ENCODE data around the gene NOC4L. TPM values are rescaled to one million over a fixed set of nuclear protein-coding genes. Genes with fewer than 3 reads are reported as not detected.
"Not testable (repeated sequence)": the region's sequence is repeated elsewhere in the genome, so short reads cannot be mapped to it uniquely, and the experiment has no call there.

Gene NOC4L
- total RNA-seq, 4 donors from 2014 or later: 7.5 to 13.4 (median 9.5) TPM

- TF ChIP-seq EP300 (IDR thresholded peaks at IDR 0.05) (no peak), CTCF (IDR thresholded peaks at IDR 0.05) (no peak), POLR2AphosphoS5 (IDR thresholded peaks at IDR 0.05) (no peak), POLR2A (IDR thresholded peaks at IDR 0.05) (no peak)
- H3K27ac ChIP-seq: no peak overlapping the region
- no peak for ATAC-seq
- H3K4me3 ChIP-seq: no peak overlapping the region
- H3K9me3 ChIP-seq: no peaks in the 10 kb centered on the region
- WGBS, 2 donors (ENCODE audit: low coverage in 1 of 2): 42% methylated on average over 3 of the region's 27 CpGs; no CpG with 5 or more reads in 1 of the 2 donors
- peaks cover 0 to 20% of the 10 kb centered on the region in 2 donors for H3K36me3 ChIP-seq
- no peaks in the 10 kb centered on the region for H3K4me1 ChIP-seq
- H3K27me3 ChIP-seq: no peaks in the 10 kb centered on the region
Observed at GRCh38 chr12:132133952-132134652, 10.2 kb upstream of the NOC4L start.

- not testable (repeated sequence) for H3K9me3 ChIP-seq, H3K27me3 ChIP-seq, H3K4me3 ChIP-seq, H3K27ac ChIP-seq, ATAC-seq, H3K4me1 ChIP-seq
- peaks cover 0 to 20% of the 10 kb centered on the region in 2 donors for H3K36me3 ChIP-seq
- WGBS, 2 donors (ENCODE audit: low coverage in 1 of 2): no CpG with 5 or more reads among the region's 39 CpGs
Observed at GRCh38 chr12:132134653-132135183, 9.5 kb upstream of the NOC4L start.

GRCh38 chr12:132136226-132136625, 8.0 kb upstream of the NOC4L start:
- WGBS, 2 donors (ENCODE audit: low coverage in 1 of 2): 80% methylated on average over 1 of the region's 21 CpGs
- H3K27ac ChIP-seq, H3K4me1 ChIP-seq, H3K27me3 ChIP-seq, H3K4me3 ChIP-seq, ATAC-seq, H3K9me3 ChIP-seq: not testable (repeated sequence)
- peaks cover 0 to 34% of the 10 kb centered on the region in 2 donors for H3K36me3 ChIP-seq

- H3K27ac ChIP-seq: no peak overlapping the region
- TF ChIP-seq CTCF (IDR thresholded peaks at IDR 0.05): no peak
- no peak for TF ChIP-seq EP300 (IDR thresholded peaks at IDR 0.05)
- no peak for TF ChIP-seq POLR2A (IDR thresholded peaks at IDR 0.05)
- no peak for TF ChIP-seq POLR2AphosphoS5 (IDR thresholded peaks at IDR 0.05)
- H3K36me3 ChIP-seq: peaks cover 0 to 48% of the 10 kb centered on the region in 2 donors
- no peak overlapping the region for H3K4me3 ChIP-seq
- no peaks in the 10 kb centered on the region for H3K9me3 ChIP-seq
- peaks cover 0 to 9% (median 1%) of the 10 kb centered on the region in 3 donors for H3K4me1 ChIP-seq
- 53 to 58% methylated on average over 4 to 13 of the region's 13 CpGs for WGBS, 2 donors (ENCODE audit: low coverage in 1 of 2)
- no peak for ATAC-seq
- no peaks in the 10 kb centered on the region for H3K27me3 ChIP-seq
Observed at GRCh38 chr12:132137483-132138125, 6.7 kb upstream of the NOC4L start.

- H3K27ac ChIP-seq: no peak overlapping the region
- H3K4me3 ChIP-seq: no peak overlapping the region
- no peak for ATAC-seq
- peaks cover 0 to 20% (median 11%) of the 10 kb centered on the region in 3 donors for H3K4me1 ChIP-seq
- no peaks in the 10 kb centered on the region for H3K9me3 ChIP-seq
- peaks cover 0 to 49% of the 10 kb centered on the region in 2 donors for H3K36me3 ChIP-seq
- no peaks in the 10 kb centered on the region for H3K27me3 ChIP-seq
- 83 to 95% methylated on average over 3 to 6 of the region's 34 CpGs for WGBS, 2 donors (ENCODE audit: low coverage in 1 of 2)
- TF ChIP-seq POLR2A (IDR thresholded peaks at IDR 0.05): no peak
Observed at GRCh38 chr12:132138941-132139871, 5.1 kb upstream of the NOC4L start.

- peaks cover 0 to 49% of the 10 kb centered on the region in 2 donors for H3K36me3 ChIP-seq
- TF ChIP-seq POLR2A (IDR thresholded peaks at IDR 0.05) (no peak), CTCF (IDR thresholded peaks at IDR 0.05) (no peak), POLR2AphosphoS5 (IDR thresholded peaks at IDR 0.05) (no peak), EP300 (IDR thresholded peaks at IDR 0.05) (no peak)
- 95% methylated on average over 4 of the region's 27 CpGs; no CpG with 5 or more reads in 1 of the 2 donors for WGBS, 2 donors (ENCODE audit: low coverage in 1 of 2)
Observed at GRCh38 chr12:132139912-132140311, 4.3 kb upstream of the NOC4L start.

More at GRCh38 chr12:132139912-132140311, 4.3 kb upstream of the NOC4L start:
- Histone ChIP-seq H3K4me3 (no peak overlapping the region), H3K27ac (no peak overlapping the region), H3K27me3 (no peaks in the 10 kb centered on the region), H3K4me1 (peaks cover 0 to 24% (median 12%) of the 10 kb centered on the region in 3 donors), H3K9me3 (no peaks in the 10 kb centered on the region)
- no peak for ATAC-seq
